K562 (cell line): Measurements from ENCODE around the gene WDR27. TPM values are rescaled to one million over a fixed set of nuclear protein-coding genes. Genes with fewer than 3 reads are reported as not detected.

Experiments used
- ATAC-seq: fragments of 200-7000 bp; cut with Tn5 transposase; 3 replicates; pipeline ENCODE4 v1.9.1; 2020; ENCODE audit warnings: moderate library complexity
- BruUV-seq: library from RNA; stranded (reverse); fragments of 400-500 nt; replicated peaks from 2 replicates; lab custom pipeline; 2021; lab: Mats Ljungman, UMichigan
- CTCF ChIA-PET: fragments of 300-600 bp; formaldehyde crosslinking; extraction: SDS; loops from one replicate; lab custom pipeline; 2021; ENCODE audit warnings: low intra/inter-chr PET ratio; lab: Yijun Ruan, JAX
- POLR2A ChIA-PET: fragments of 300-600, 350-650 bp; sonication (Branson Sonifier 250); formaldehyde crosslinking; extraction: SDS; loops from one replicate; lab custom pipeline; 2021; ENCODE audit warnings: antibody characterized with exemption, inconsistent platforms; lab: Yijun Ruan, JAX
- DNase-seq, 4 experiments: peaks; one replicate each; pipeline versions ENCODE4 v3.0.0 to v3.0.0-alpha.2; 2011 to 2018; ENCODE audit warnings: low spot score in 3 of 4, mixed read lengths in 3 of 4; ENCODE audit errors: extremely low read depth in 1 of 4
- FAIRE-seq: peaks from 2 replicates; lab custom pipeline; 2011; peaks lifted over from hg19 to GRCh38; lab: Jason Lieb, UNC
- H2AFZ ChIP-seq: 2 replicates; pipeline ENCODE4 v1.6.0; 2011; ENCODE audit warnings: low read depth, low read length, control low read depth, inconsistent platforms
- H3K27ac ChIP-seq: fragments of 200-600 bp; 3 replicates; pipeline ENCODE4 v1.8.0; 2011; ENCODE audit warnings: low read depth, mild to moderate bottlenecking, control low read depth, inconsistent platforms, low read length, moderate library complexity, mixed read lengths; ENCODE audit errors: extremely low read depth
- H3K27me3 ChIP-seq, 2 experiments: fragments of 300-600 bp in 1 of 2; 2 replicates in 1 of 2; 3 replicates in 1 of 2; pipeline versions ENCODE4 v1.6.0 to v1.8.0; 2011; ENCODE audit warnings: inconsistent platforms in 2 of 2, low read length in 2 of 2, mild to moderate bottlenecking in 1 of 2, mixed read lengths in 1 of 2, moderate library complexity in 1 of 2; ENCODE audit not compliant: control insufficient read depth in 2 of 2, insufficient read depth in 2 of 2
- H3K36me3 ChIP-seq: fragments of 300-600 bp; 3 replicates; pipeline ENCODE4 v1.8.0; 2011; ENCODE audit warnings: mild to moderate bottlenecking, low read length, inconsistent platforms; ENCODE audit not compliant: control insufficient read depth, insufficient read depth
- H3K4me1 ChIP-seq, 2 experiments: fragments of 200-600 bp in 1 of 2; replicated peaks in 1 of 2; 2 replicates in 1 of 2; 3 replicates in 1 of 2; pipeline versions ENCODE4 v1.5.1 to v1.8.0; 2011; ENCODE audit warnings: inconsistent platforms in 2 of 2, low read length in 2 of 2, mild to moderate bottlenecking in 1 of 2, mixed read lengths in 1 of 2, moderate library complexity in 1 of 2; ENCODE audit not compliant: control insufficient read depth in 2 of 2, insufficient read depth in 2 of 2
- H3K4me2 ChIP-seq: 2 replicates; pipeline ENCODE4 v1.6.1; 2011; ENCODE audit warnings: low read length, control low read depth, inconsistent platforms, mixed read lengths; ENCODE audit not compliant: insufficient read depth
- H3K4me3 ChIP-seq: fragments of 200-600 bp; sonication (generic), shearing (Covaris generic); 2 replicates; pipeline ENCODE4 v1.5.1; 2016; ENCODE audit warnings: control low read depth, inconsistent platforms
- H3K79me2 ChIP-seq: fragments of 200-600 bp; 3 replicates; pipeline ENCODE4 v1.8.0; 2011; ENCODE audit warnings: low read length, inconsistent platforms; ENCODE audit not compliant: control insufficient read depth, insufficient read depth
- H3K9ac ChIP-seq, 2 experiments: 2 replicates each; pipeline versions ENCODE4 v1.6.0 to v1.6.1; 2011; ENCODE audit warnings: low read depth in 2 of 2, low read length in 2 of 2, control low read depth in 1 of 2, inconsistent platforms in 1 of 2, mild to moderate bottlenecking in 1 of 2, mixed read lengths in 1 of 2; ENCODE audit not compliant: insufficient read depth in 1 of 2
- H3K9me1 ChIP-seq: one replicate; pipeline ENCODE4 v1.6.0; 2011; ENCODE audit warnings: inconsistent platforms, mild to moderate bottlenecking, low read length, moderate library complexity; ENCODE audit not compliant: control insufficient read depth, insufficient read depth
- H3K9me3 ChIP-seq: replicated peaks from 2 replicates; pipeline ENCODE4 v1.5.1; 2011; ENCODE audit warnings: low read depth, low read length, inconsistent platforms; ENCODE audit not compliant: control insufficient read depth, insufficient read depth
- H4K20me1 ChIP-seq: replicated peaks from 2 replicates; pipeline ENCODE4 v1.6.1; 2011; ENCODE audit warnings: low read length, inconsistent platforms, mixed read lengths; ENCODE audit not compliant: control insufficient read depth, insufficient read depth
- NR2C1 ChIP-seq, 2 experiments: fragments of 450-650 bp; IDR thresholded peaks; 2 replicates each; pipeline ENCODE4 v1.6.1; 2017; ENCODE audit warnings: mild to moderate bottlenecking in 2 of 2, antibody characterized with exemption in 1 of 2, inconsistent platforms in 1 of 2, missing compliant biosample characterization in 1 of 2, missing genetic modification characterization in 1 of 2
- PYGO2 ChIP-seq: fragments of 450-650 bp; IDR thresholded peaks from 2 replicates; pipeline ENCODE4 v1.6.1; 2016; ENCODE audit warnings: mild to moderate bottlenecking, missing genetic modification characterization, moderate library complexity, missing compliant biosample characterization
- REST ChIP-seq, 2 experiments: fragments of 450-650 bp; formaldehyde crosslinking in 1 of 2; IDR thresholded peaks; 2 replicates each; pipeline versions ENCODE4 v1.4.0 to v1.6.1; 2014 to 2020; ENCODE audit warnings: mild to moderate bottlenecking in 2 of 2, borderline replicate concordance in 1 of 2, low read depth in 1 of 2
- WGBS: fragments of 100-300 bp; shearing (Covaris generic); methylation state at CpG from one replicate; pipeline ENCODE4 v1.1.6; 2016; ENCODE audit warnings: low coverage, mixed read lengths; ENCODE audit not compliant: insufficient coverage; ENCODE audit errors: missing lambda C conversion rate; 5-methylcytosine and 5-hydroxymethylcytosine counted together
- in situ Hi-C: fragments of 300-500 bp; cut with MboI; formaldehyde crosslinking; loops from 4 replicates; pipeline ENCODE4 v1.15.0; 2018; ENCODE audit warnings: inconsistent platforms, mixed read lengths
- intact Hi-C: fragments of 100-400 bp; cut with micrococcal nuclease; formaldehyde crosslinking; loops from 2 replicates; pipeline ENCODE4 v1.14.2; 2022
- polyA plus RNA-seq, 8 experiments: library from polyadenylated mRNA; depleted of rRNA in 4 of 8; stranded (reverse) in 5 of 8; unstranded in 3 of 8; fragments of >200 nt; fragmentation: Nextera tagmentation in 2 of 8; fragmentation: Illumina TruSeq in 1 of 8; extraction: Ambion mirVana in 2 of 8; extraction: Trizol in 1 of 8; gene quantifications; 2 replicates each; pipeline versions ENCODE4 v1.2.1 to v1.2.3, GENCODE V29; 2011 to 2014; ENCODE audit warnings: inconsistent platforms in 1 of 8, missing spikeins in 1 of 8
- total RNA-seq, 7 experiments: library from RNA; depleted of rRNA in 6 of 7; stranded (reverse); fragments of >200 nt in 6 of 7; fragmentation: Illumina TruSeq in 2 of 7; extraction: Trizol in 2 of 7; gene quantifications; 2 replicates each; pipeline versions ENCODE4 v1.2.1 to v1.2.3, GENCODE V29; 2011 to 2021; ENCODE audit warnings: low replicate concordance in 1 of 7

WDR27 gene
- total and polyA plus RNA-seq, 9 of the 15 experiments (the other 6 are each of a cell fraction or from before 2014, with no cell fraction given), result 4.3 to 77.2 (median 22.7) TPM

- Histone ChIP-seq H3K79me2 (no peaks in the 10 kb centered on the region), H3K4me1 (no peaks in the 10 kb centered on the region), H3K27ac (no peak overlapping the region), H3K27me3 (no peaks in the 10 kb centered on the region), H4K20me1 (no peaks in the 10 kb centered on the region), H3K9me1 (no peaks in the 10 kb centered on the region), H3K4me2 (no peak overlapping the region), H3K9me3 (peaks cover 3% of the 10 kb centered on the region), H3K9ac (no peak overlapping the region), H2AFZ (no peak overlapping the region), H3K36me3 (no peaks in the 10 kb centered on the region), H3K4me3 (no peak overlapping the region)
- 31% methylated on average over 6 of the region's 6 CpGs for WGBS
- DNase-seq, result no peak
- intact Hi-C loops (no loop called here), in situ Hi-C loops (no loop called here)
- POLR2A ChIA-PET, result interaction anchor here (0.7 kb wide), 2 partner anchors 47 to 374 kb away, joined by 3 read pairs; no protein-coding TSS in a partner anchor
- no peak for ATAC-seq
- CTCF ChIA-PET, result no interaction called here
- BruUV-seq, result no TSS peak
- no peak for FAIRE-seq
- TF ChIP-seq NR2C1 (IDR thresholded peaks at IDR 0.05) (no peak), NR2C1 (tag; IDR thresholded peaks at IDR 0.05) (no peak), REST (IDR thresholded peaks at IDR 0.05; ENCODE audit: borderline replicate concordance) (0 out of 2 replicates have a peak, but pooled peaks have one; percentile 17), REST (CRISPR knock-in tag; IDR thresholded peaks at IDR 0.05; ENCODE audit: low read depth) (no peak), PYGO2 (tag) (no peak)
Observed at GRCh38 chr6:169622618-169623017, 79.2 kb downstream of the WDR27 start.
